A549 (cell line): ENCODE measurements around the gene TULP3. TPM values are rescaled to one million over a fixed set of nuclear protein-coding genes. Genes with fewer than 3 reads are reported as not detected.

Source experiments
- ATAC-seq, 2 experiments: fragments of 200-7000 bp in 1 of 2; fragments of >200 bp in 1 of 2; cut with Nextera tagmentation in 1 of 2; cut with Tn5 transposase in 1 of 2; 3 replicates each; pipeline versions ENCODE4 v1.8.0 to v1.9.1; 2018 to 2020; ENCODE audit warnings: mild to moderate bottlenecking in 1 of 2, moderate library complexity in 1 of 2
- CTCF ChIA-PET: fragments of 300-600 bp; sonication (Branson Sonifier 250); formaldehyde crosslinking; extraction: SDS; loops from one replicate; lab custom pipeline; 2021; ENCODE audit warnings: antibody characterized with exemption, inconsistent platforms; lab: Yijun Ruan, JAX
- POLR2A ChIA-PET: fragments of 350-600 bp; formaldehyde crosslinking; extraction: SDS; loops from one replicate; lab custom pipeline; 2021; ENCODE audit warnings: antibody characterized with exemption, inconsistent platforms; lab: Yijun Ruan, JAX
- DNase-seq, 2 experiments: peaks; one replicate each; pipeline versions ENCODE4 v3.0.0 to v3.0.0-alpha.2; 2011 to 2016; ENCODE audit warnings: low read depth in 1 of 2, low spot score in 1 of 2
- FAIRE-seq: peaks from 2 replicates; lab custom pipeline; 2011; peaks lifted over from hg19 to GRCh38; lab: Jason Lieb, UNC
- H3K27ac ChIP-seq, 2 experiments: fragments of >200 bp; sonication (Bioruptor Twin); formaldehyde crosslinking; 3 replicates each; pipeline ENCODE4 v1.5.1; 2016 to 2017
- H3K4me1 ChIP-seq: fragments of >200 bp; sonication (Bioruptor Twin); formaldehyde crosslinking; 3 replicates; pipeline ENCODE4 v1.6.1; 2016
- H3K4me2 ChIP-seq: fragments of >200 bp; sonication (Bioruptor Twin); formaldehyde crosslinking; 3 replicates; pipeline ENCODE4 v1.6.1; 2016
- H3K4me3 ChIP-seq: fragments of >200 bp; sonication (Bioruptor Twin); formaldehyde crosslinking; 3 replicates; pipeline ENCODE4 v1.5.1; 2016
- H3K9me3 ChIP-seq: fragments of >200 bp; sonication (Bioruptor Twin); formaldehyde crosslinking; 3 replicates; pipeline ENCODE4 v1.6.1; 2016
- ATOH8 ChIP-seq: fragments of 250-450 bp; sonication (Bioruptor Pico); IDR thresholded peaks from 2 replicates; pipeline ENCODE4 v1.5.0; 2020; ENCODE audit warnings: low read depth, mild to moderate bottlenecking, moderate library complexity
- CBX2 ChIP-seq: fragments of 200-600 bp; sonication (generic); IDR thresholded peaks from 2 replicates; pipeline ENCODE4 v1.6.1; 2016; ENCODE audit warnings: low read depth, mild to moderate bottlenecking, borderline replicate concordance
- CEBPB ChIP-seq, 2 experiments: fragments of >200 bp in 1 of 2; sonication (Bioruptor Twin) in 1 of 2; formaldehyde crosslinking in 1 of 2; IDR thresholded peaks; 2 replicates each; pipeline ENCODE4 v1.6.1; 2012 to 2016
- CHD4 ChIP-seq: fragments of 200-600 bp; sonication (generic); IDR thresholded peaks from 2 replicates; pipeline ENCODE4 v1.6.1; 2016; ENCODE audit warnings: antibody characterized with exemption, mild to moderate bottlenecking, borderline replicate concordance
- EHMT2 ChIP-seq: fragments of 200-600 bp; sonication (generic); IDR thresholded peaks from 2 replicates; pipeline ENCODE4 v1.6.1; 2016; ENCODE audit warnings: antibody characterized with exemption, low read depth, mild to moderate bottlenecking, moderate library complexity
- ELK1 ChIP-seq: fragments of 150-350 bp; IDR thresholded peaks from 2 replicates; pipeline ENCODE4 v1.6.1; 2014; ENCODE audit warnings: low read depth, mild to moderate bottlenecking, low read length
- EP300 ChIP-seq, 2 experiments: fragments of >200 bp; sonication (Bioruptor Twin); formaldehyde crosslinking; IDR thresholded peaks; 2 replicates in 1 of 2; 3 replicates in 1 of 2; pipeline ENCODE4 v1.6.1; 2016 to 2017
- FOSB ChIP-seq: fragments of 250-450 bp; sonication (Bioruptor Pico); IDR thresholded peaks from 2 replicates; pipeline ENCODE4 v1.5.0; 2020; ENCODE audit warnings: mild to moderate bottlenecking, moderate library complexity
- GATA3 ChIP-seq: IDR thresholded peaks from 2 replicates; pipeline ENCODE4 v1.6.1; 2012; ENCODE audit warnings: borderline replicate concordance
- HDAC2 ChIP-seq: fragments of 200-600 bp; sonication (generic); IDR thresholded peaks from 2 replicates; pipeline ENCODE4 v1.6.1; 2016
- HEYL ChIP-seq: fragments of 250-450 bp; sonication (Bioruptor Pico); IDR thresholded peaks from 2 replicates; pipeline ENCODE4 v1.8.0; 2021; ENCODE audit warnings: mild to moderate bottlenecking, moderate library complexity
- HOXB13 ChIP-seq: fragments of 250-450 bp; sonication (Bioruptor Pico); IDR thresholded peaks from 2 replicates; pipeline ENCODE4 v1.5.0; 2020; ENCODE audit warnings: low read depth, mild to moderate bottlenecking, moderate library complexity
- HOXB5 ChIP-seq: fragments of 250-450 bp; sonication (Bioruptor Pico); IDR thresholded peaks from 2 replicates; pipeline ENCODE4 v1.5.0; 2020; ENCODE audit warnings: mild to moderate bottlenecking, moderate library complexity
- JUN ChIP-seq, 2 experiments: fragments of >200 bp; sonication (Bioruptor Twin); formaldehyde crosslinking; IDR thresholded peaks; 2 replicates in 1 of 2; 3 replicates in 1 of 2; pipeline ENCODE4 v1.6.1; 2016 to 2017
- KDM1A ChIP-seq: fragments of 200-600 bp; sonication (generic); IDR thresholded peaks from 2 replicates; pipeline ENCODE4 v1.6.1; 2016; ENCODE audit warnings: low read depth, mild to moderate bottlenecking
- KDM5A ChIP-seq: fragments of 200-600 bp; sonication (generic); IDR thresholded peaks from 2 replicates; pipeline ENCODE4 v1.6.1; 2016; ENCODE audit warnings: antibody characterized with exemption, mild to moderate bottlenecking
- MYC ChIP-seq: IDR thresholded peaks from 2 replicates; pipeline ENCODE4 v1.6.1; 2012; ENCODE audit warnings: mild to moderate bottlenecking, inconsistent platforms, low read length, improper control_type of control experiment, borderline replicate concordance
- NPAS2 ChIP-seq: fragments of 250-450 bp; sonication (Bioruptor Pico); IDR thresholded peaks from 2 replicates; pipeline ENCODE4 v1.8.0; 2022; ENCODE audit warnings: mild to moderate bottlenecking, moderate library complexity, borderline replicate concordance
- NR3C1 ChIP-seq: fragments of >200 bp; sonication (Bioruptor Twin); formaldehyde crosslinking; IDR thresholded peaks from 3 replicates; pipeline ENCODE4 v1.6.1; 2017
- PHF8 ChIP-seq: fragments of 200-600 bp; sonication (generic); IDR thresholded peaks from 2 replicates; pipeline ENCODE4 v1.6.1; 2016; ENCODE audit warnings: low read depth, mild to moderate bottlenecking, antibody characterized with exemption, moderate library complexity, borderline replicate concordance
- POLR2AphosphoS2 ChIP-seq: conservative IDR thresholded peaks from 2 replicates; pipeline ENCODE4 v1.6.1; 2012; ENCODE audit warnings: low read length, improper control_type of control experiment, inconsistent platforms
- RAD21 ChIP-seq, 2 experiments: fragments of >200 bp in 1 of 2; sonication (Bioruptor Twin) in 1 of 2; formaldehyde crosslinking in 1 of 2; IDR thresholded peaks in 1 of 2; conservative IDR thresholded peaks in 1 of 2; 2 replicates in 1 of 2; 3 replicates in 1 of 2; pipeline ENCODE4 v1.6.1; 2012 to 2018; ENCODE audit warnings: inconsistent platforms in 1 of 2
- RARB ChIP-seq: fragments of 250-450 bp; sonication (Bioruptor Pico); IDR thresholded peaks from 2 replicates; pipeline ENCODE4 v1.8.0; 2021; ENCODE audit warnings: mild to moderate bottlenecking, moderate library complexity
- RCOR1 ChIP-seq: fragments of 150-350 bp; IDR thresholded peaks from 2 replicates; pipeline ENCODE4 v1.6.1; 2014; ENCODE audit warnings: antibody characterized with exemption, low read length, low read depth
- RNF2 ChIP-seq: fragments of 200-600 bp; sonication (generic); IDR thresholded peaks from 2 replicates; pipeline ENCODE4 v1.6.1; 2016; ENCODE audit warnings: low read depth, mild to moderate bottlenecking, antibody characterized with exemption, moderate library complexity, borderline replicate concordance
- ZC3H11A ChIP-seq: fragments of 450-650 bp; IDR thresholded peaks from 2 replicates; pipeline ENCODE4 v1.6.1; 2014; ENCODE audit warnings: antibody characterized with exemption, mild to moderate bottlenecking
- ZFP36 ChIP-seq: fragments of 450-650 bp; IDR thresholded peaks from 2 replicates; pipeline ENCODE4 v1.6.1; 2014; ENCODE audit warnings: borderline replicate concordance; ENCODE audit not compliant: partially characterized antibody
- ZNF302 ChIP-seq: fragments of 250-450 bp; sonication (Bioruptor Pico); IDR thresholded peaks from 2 replicates; pipeline ENCODE4 v1.9.0; 2021; ENCODE audit warnings: inconsistent platforms, mild to moderate bottlenecking, moderate library complexity
- ZSCAN20 ChIP-seq: fragments of 250-450 bp; sonication (Bioruptor Pico); IDR thresholded peaks from 2 replicates; pipeline ENCODE4 v1.8.0; 2022; ENCODE audit warnings: mild to moderate bottlenecking, moderate library complexity
- WGBS: methylation state at CpG from one replicate; pipeline ENCODE4 v1.1.6; 2017; ENCODE audit errors: missing lambda C conversion rate; 5-methylcytosine and 5-hydroxymethylcytosine counted together
- polyA plus RNA-seq, 4 experiments: library from polyadenylated mRNA; depleted of rRNA in 3 of 4; stranded (reverse); fragments of >200 nt; fragmentation: RNase III in 1 of 4; extraction: RNeasy Plus Mini Kit Qiagen cat#74134 plus additional on column Dnase treatment in 1 of 4; gene quantifications; 2 replicates in 3 of 4; 3 replicates in 1 of 4; pipeline ENCODE4 v1.2.3, GENCODE V29; 2011 to 2017
- TF ChIP-seq, protein P1 (sequence below): IDR thresholded peaks from 2 replicates; pipeline ENCODE4 v1.6.1; 2012

Gene TULP3
- polyA plus RNA-seq, 2 of the 4 experiments (the other 2 are of a cell fraction), result 19.6 to 32.9 TPM

- H3K4me3 ChIP-seq, result no peak overlapping the region
- CTCF ChIA-PET, result interaction anchor here (0.7 to 2.6 kb wide), 2 partner anchors 11 to 36 kb away, joined by 3 to 11 read pairs; no protein-coding TSS in a partner anchor
- ATAC-seq (no peak), FAIRE-seq (no peak), DNase-seq (no peak)
- 80% methylated on average over 7 of the region's 7 CpGs for WGBS
- no peak overlapping the region for H3K27ac ChIP-seq
- no peak for TF ChIP-seq HEYL (CRISPR knock-in tag)
- no peak for TF ChIP-seq NR3C1
- no peak for TF ChIP-seq KDM5A
- no peak for TF ChIP-seq ZSCAN20 (CRISPR knock-in tag)
- TF ChIP-seq ATOH8, result no peak
- no peak for TF ChIP-seq ZNF302 (CRISPR knock-in tag)
- TF ChIP-seq EP300 (IDR thresholded peaks at IDR 0.05), result no peak
- TF ChIP-seq POLR2AphosphoS2, result no peak
- TF ChIP-seq EHMT2, result no peak
- no peak for TF ChIP-seq JUN (IDR thresholded peaks at IDR 0.05)
- TF ChIP-seq ZFP36, result no peak
- TF ChIP-seq NPAS2 (CRISPR knock-in tag), result no peak
- no peak for TF ChIP-seq RARB (CRISPR knock-in tag)
- TF ChIP-seq, protein P1, sequence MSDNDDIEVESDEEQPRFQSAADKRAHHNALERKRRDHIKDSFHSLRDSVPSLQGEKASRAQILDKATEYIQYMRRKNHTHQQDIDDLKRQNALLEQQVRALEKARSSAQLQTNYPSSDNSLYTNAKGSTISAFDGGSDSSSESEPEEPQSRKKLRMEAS, result no peak
- no peak for TF ChIP-seq RAD21 (conservative IDR thresholded peaks at IDR 0.05 in 1 of 2, IDR thresholded peaks at IDR 0.05 in 1 of 2)
- no peak for TF ChIP-seq FOSB (CRISPR knock-in tag)
- no peaks in the 10 kb centered on the region for H3K9me3 ChIP-seq
- POLR2A ChIA-PET, result no interaction called here
- no peak overlapping the region for H3K4me2 ChIP-seq
- H3K4me1 ChIP-seq, result no peaks in the 10 kb centered on the region
Measured at GRCh38 chr12:2980630-2981029, 89.9 kb downstream of the TULP3 start.

DNA sequence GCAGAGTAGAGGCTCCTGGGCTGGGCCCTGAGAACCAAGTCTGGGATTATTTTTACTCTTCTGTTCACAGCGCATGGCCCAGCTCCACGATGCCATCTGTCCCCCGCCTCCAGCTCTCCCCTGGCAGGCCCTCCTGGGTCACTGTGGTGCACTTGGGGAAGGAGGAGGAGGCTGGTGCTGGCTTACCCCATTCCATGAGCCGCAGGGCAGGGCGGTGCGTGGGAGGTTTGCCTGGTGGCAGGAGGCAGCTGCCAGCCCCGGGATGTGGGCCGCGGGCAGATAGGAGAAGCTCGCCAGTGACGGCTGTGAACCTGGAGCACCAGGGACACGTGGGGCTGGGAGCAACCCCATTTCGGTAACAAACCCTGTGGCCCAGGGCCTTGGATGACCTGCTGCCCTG is 91.7 kb downstream of the TULP3 start:
- Histone ChIP-seq H3K27ac (no peak overlapping the region), H3K4me2 (no peak overlapping the region), H3K4me3 (no peak overlapping the region), H3K4me1 (no peaks in the 10 kb centered on the region), H3K9me3 (no peaks in the 10 kb centered on the region)
- ATAC-seq (no peak), FAIRE-seq (no peak), DNase-seq (no peak)
- no peak for TF ChIP-seq ZC3H11A
- TF ChIP-seq MYC, result no peak
- TF ChIP-seq HOXB5 (CRISPR knock-in tag), result no peak
- no peak for TF ChIP-seq FOSB (CRISPR knock-in tag)
- no peak for TF ChIP-seq PHF8
- TF ChIP-seq RNF2, result no peak
- TF ChIP-seq CEBPB (IDR thresholded peaks at IDR 0.05), result no peak
- TF ChIP-seq HOXB13, result no peak
- TF ChIP-seq RARB (CRISPR knock-in tag), result no peak
- TF ChIP-seq ZSCAN20 (CRISPR knock-in tag), result no peak
- TF ChIP-seq GATA3, result no peak
- no peak for TF ChIP-seq KDM1A
- no peak for TF ChIP-seq NPAS2 (CRISPR knock-in tag)
- TF ChIP-seq ELK1, result no peak
- no peak for TF ChIP-seq HEYL (CRISPR knock-in tag)
- TF ChIP-seq CBX2, result no peak
- no peak for TF ChIP-seq RCOR1
- no peak for TF ChIP-seq JUN (IDR thresholded peaks at IDR 0.05)
- TF ChIP-seq CHD4, result no peak
- TF ChIP-seq HDAC2, result no peak
- ChIA-PET POLR2A (no interaction called here), CTCF (interaction anchor here (1.1 to 2.6 kb wide), 4 partner anchors 9 to 94 kb away, joined by 3 to 11 read pairs (median 4); no protein-coding TSS in a partner anchor)
- 94% methylated on average over 13 of the region's 13 CpGs for WGBS
